ENCODE measurements around the gene BATF2. TPM values are rescaled to one million over a fixed set of nuclear protein-coding genes. Genes with fewer than 3 reads are reported as not detected.

The BATF2 gene
- total and polyA plus RNA-seq, 12 donors, result 0.66 to 31.8 (median 1.7) TPM

GRCh38 chr11:65002706-65003105 lies 5.9 kb upstream of the BATF2 start:
- WGBS, 2 donors, result 68 to 75% methylated on average over 5 of the region's 5 CpGs
- no peak overlapping the region for H3K4me3 ChIP-seq
- H3K4me1 ChIP-seq, result peaks cover 0 to 8% (median 0%) of the 10 kb centered on the region in 9 donors
- H3K9me3 ChIP-seq, result no peaks in the 10 kb centered on the region
- no peaks in the 10 kb centered on the region for H3K27me3 ChIP-seq
- no peaks in the 10 kb centered on the region for H3K36me3 ChIP-seq
- intact Hi-C loops (cut with DNase I), result no loop called here
- H3K27ac ChIP-seq, result no peak overlapping the region
- no peak for ATAC-seq
- no peak for TF ChIP-seq CTCF (IDR thresholded peaks at IDR 0.05)
- no peak for DNase-seq

- Histone ChIP-seq H3K36me3 (no peaks in the 10 kb centered on the region), H3K4me3 (no peak overlapping the region), H3K27ac (no peak overlapping the region), H3K9me3 (no peaks in the 10 kb centered on the region), H3K4me1 (peaks cover 0 to 33% (median 11%) of the 10 kb centered on the region in 9 donors), H3K27me3 (no peaks in the 10 kb centered on the region)
- intact Hi-C loops (cut with DNase I), result loop anchor here in 5 of 10 donors (5.0 to 10.0 kb wide), 4 partner anchors 72 to 155 kb away; partner anchors contain the start of genes PPP2R5B (in 2 of the 5), ATG2A (in 1 of the 5) and CDC42BPG (in 1 of the 5)
- TF ChIP-seq CTCF (IDR thresholded peaks at IDR 0.05), result no peak
- DNase-seq (no peak), ATAC-seq (no peak)
- WGBS, 2 donors, result 94 to 100% methylated on average over 1 of the region's 1 CpG
These were observed 2.7 kb upstream of the BATF2 start for GRCh38 chr11:64999478-64999877.

DNA sequence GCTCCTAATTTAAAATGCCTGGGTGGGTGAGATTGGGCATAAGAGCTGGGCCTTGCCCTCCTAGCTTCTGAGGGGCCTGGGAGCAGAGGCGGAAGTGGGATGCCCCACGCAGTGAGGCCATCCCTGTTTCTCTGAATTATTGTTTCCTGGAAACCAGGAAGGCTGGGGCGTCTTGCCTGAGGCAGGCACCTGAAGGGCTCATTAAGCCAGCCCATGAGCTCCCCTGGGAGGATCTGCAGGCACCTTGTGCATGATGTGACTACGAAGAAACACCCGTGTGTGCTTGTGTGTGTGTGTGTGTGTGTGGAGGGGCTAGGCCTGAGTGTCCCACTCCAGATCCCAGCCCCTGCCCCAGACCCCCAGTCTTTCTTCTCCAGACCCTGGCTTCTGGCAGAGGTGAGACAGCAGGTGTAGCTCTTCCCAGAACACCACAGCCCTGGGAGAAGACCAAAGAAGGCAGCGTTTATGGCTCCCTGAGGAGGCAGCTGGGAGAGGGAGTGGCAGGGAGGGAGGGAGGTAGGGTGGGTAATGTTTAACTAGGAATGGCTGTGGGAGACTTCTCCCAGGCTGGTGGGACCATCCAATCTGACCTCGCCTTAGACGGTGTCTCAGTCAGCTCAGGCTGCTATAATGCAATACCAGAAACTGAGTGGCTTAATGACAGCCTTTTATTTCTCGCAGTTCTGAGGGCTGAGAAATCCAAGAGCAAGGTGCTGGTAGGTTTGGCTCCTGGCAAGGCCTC lies 2.1 kb upstream of the BATF2 start:
- ATAC-seq (no peak), DNase-seq (no peak)
- intact Hi-C loops (cut with DNase I), result loop anchor here in 5 of 10 donors (5.0 to 10.0 kb wide), 4 partner anchors 72 to 154 kb away; partner anchors contain the start of genes PPP2R5B (in 2 of the 5), ATG2A (in 1 of the 5) and CDC42BPG (in 1 of the 5)
- H3K4me3 ChIP-seq, result no peak overlapping the region
- H3K9me3 ChIP-seq, result no peaks in the 10 kb centered on the region
- 65 to 76% methylated on average over 9 of the region's 9 CpGs for WGBS, 2 donors
- TF ChIP-seq CTCF (IDR thresholded peaks at IDR 0.05), result no peak
- H3K36me3 ChIP-seq, result no peaks in the 10 kb centered on the region
- no peaks in the 10 kb centered on the region for H3K27me3 ChIP-seq
- H3K27ac ChIP-seq, result no peak overlapping the region
- H3K4me1 ChIP-seq, result peaks cover 0 to 39% (median 12%) of the 10 kb centered on the region in 9 donors

- no peak for TF ChIP-seq CTCF (IDR thresholded peaks at IDR 0.05)
- Histone ChIP-seq H3K4me3 (no peak overlapping the region), H3K27ac (no peak overlapping the region), H3K9me3 (no peaks in the 10 kb centered on the region), H3K36me3 (peaks cover 0 to 6% (median 0%) of the 10 kb centered on the region in 9 donors), H3K4me1 (peaks cover 0 to 45% (median 16%) of the 10 kb centered on the region in 9 donors), H3K27me3 (no peaks in the 10 kb centered on the region)
- intact Hi-C loops (cut with DNase I), result loop anchor here in 5 of 10 donors (5.0 to 10.0 kb wide), 4 partner anchors 71 to 153 kb away; partner anchors contain the start of genes PPP2R5B (in 2 of the 5), ATG2A (in 1 of the 5) and CDC42BPG (in 1 of the 5)
- DNase-seq (no peak), ATAC-seq (no peak)
- WGBS, 2 donors, result 82 to 93% methylated on average over 1 of the region's 1 CpG
These were observed 1.4 kb upstream of the BATF2 start for GRCh38 chr11:64998141-64998540.
